SJSA1 (cell line): ENCODE results near the gene SATB2. TPM values are rescaled to one million over a fixed set of nuclear protein-coding genes. Genes with fewer than 3 reads are reported as not detected.

Experiments
- DNase-seq, 2 experiments: peaks; one replicate each; pipeline ENCODE4 v3.0.0-alpha.2; 2015 to 2020; ENCODE audit warnings: low spot score in 2 of 2, low read depth in 1 of 2
- H3K27ac ChIP-seq: fragments of 250-450 bp; sonication (Bioruptor Pico); 2 replicates; pipeline ENCODE4 v1.5.1; 2020; ENCODE audit warnings: mild to moderate bottlenecking, moderate library complexity
- H3K27me3 ChIP-seq: fragments of 250-450 bp; sonication (Bioruptor Pico); replicated peaks from 2 replicates; pipeline ENCODE4 v1.5.1; 2020; ENCODE audit warnings: mild to moderate bottlenecking, moderate library complexity
- H3K36me3 ChIP-seq: fragments of 250-450 bp; sonication (Bioruptor Pico); 2 replicates; pipeline ENCODE4 v1.5.1; 2020; ENCODE audit warnings: mild to moderate bottlenecking
- H3K4me1 ChIP-seq: fragments of 250-450 bp; sonication (Bioruptor Pico); replicated peaks from 2 replicates; pipeline ENCODE4 v1.6.1; 2021; ENCODE audit warnings: mild to moderate bottlenecking
- H3K4me3 ChIP-seq: fragments of 250-450 bp; sonication (Bioruptor Pico); 2 replicates; pipeline ENCODE4 v1.5.1; 2020; ENCODE audit warnings: mild to moderate bottlenecking
- H3K9me3 ChIP-seq: fragments of 250-450 bp; sonication (Bioruptor Pico); replicated peaks from 2 replicates; pipeline ENCODE4 v1.5.1; 2020; ENCODE audit warnings: mild to moderate bottlenecking
- total RNA-seq: library from RNA; depleted of rRNA; stranded (reverse); fragments of >200 nt; shearing (Covaris generic); gene quantifications from 2 replicates; pipeline ENCODE4 v1.2.3, GENCODE V29; 2014; rRNA removed

SATB2 gene
- total RNA-seq, result 4.9 and 11.0 TPM in 2 replicates

DNA sequence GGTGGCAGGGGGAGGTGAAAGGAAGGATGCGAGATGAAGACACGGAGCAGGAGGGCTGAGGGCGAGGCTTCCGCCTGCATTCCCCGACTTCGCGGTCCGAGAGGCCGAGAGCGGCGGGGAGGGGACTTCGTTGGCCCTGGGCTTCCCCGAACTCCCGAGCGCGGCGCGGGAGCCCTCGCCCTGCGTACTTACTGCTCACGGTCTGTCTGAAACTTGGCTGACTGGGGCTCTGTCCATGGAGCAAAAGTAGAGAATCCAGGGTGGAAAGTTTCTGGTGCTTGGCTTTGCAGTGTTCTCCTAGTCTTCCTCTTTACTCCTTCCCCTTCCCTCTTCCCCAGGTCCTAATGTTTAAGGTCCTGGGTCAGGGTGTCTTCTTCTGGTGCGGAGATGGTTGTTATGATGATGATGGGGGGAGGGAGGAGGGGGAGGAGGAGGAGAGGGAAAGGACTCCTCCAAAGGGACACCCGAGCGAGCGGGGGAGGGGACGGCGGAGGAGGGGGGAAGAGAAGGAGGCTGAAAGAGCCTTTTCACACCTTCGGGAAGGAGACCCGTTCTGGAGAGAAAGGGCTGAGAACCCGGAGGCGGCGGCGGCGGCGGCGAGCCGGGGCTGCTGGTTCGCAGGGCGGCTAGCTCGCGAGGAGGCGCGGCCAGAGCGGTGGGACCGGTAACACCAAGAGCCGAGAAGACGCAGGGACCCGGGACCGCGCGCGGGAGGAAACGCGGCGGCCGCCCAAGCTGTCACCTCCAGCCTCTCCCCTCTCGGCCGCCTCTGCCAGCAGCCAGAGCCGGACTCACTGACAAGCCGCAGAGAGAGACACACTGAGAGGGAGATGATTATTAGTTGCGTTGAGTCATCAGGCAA lies at the start of gene SATB2:
SATB2 (minus strand) TSS at position 793 of the 862 bp plus-strand sequence. CDS start 1,902 bp downstream, outside the sequence.
- Histone ChIP-seq H3K9me3 (no peaks in the 10 kb centered on the region), H3K4me1 (peaks cover 15% of the 10 kb centered on the region), H3K4me3 (peak within 1 kb of the TSS; percentile 80), H3K27ac (peak within 1 kb of the TSS; percentile 84), H3K27me3 (no peaks in the 10 kb centered on the region), H3K36me3 (peaks cover 13% of the 10 kb centered on the region)
- peak; percentile 66 to 72 for DNase-seq

DNA sequence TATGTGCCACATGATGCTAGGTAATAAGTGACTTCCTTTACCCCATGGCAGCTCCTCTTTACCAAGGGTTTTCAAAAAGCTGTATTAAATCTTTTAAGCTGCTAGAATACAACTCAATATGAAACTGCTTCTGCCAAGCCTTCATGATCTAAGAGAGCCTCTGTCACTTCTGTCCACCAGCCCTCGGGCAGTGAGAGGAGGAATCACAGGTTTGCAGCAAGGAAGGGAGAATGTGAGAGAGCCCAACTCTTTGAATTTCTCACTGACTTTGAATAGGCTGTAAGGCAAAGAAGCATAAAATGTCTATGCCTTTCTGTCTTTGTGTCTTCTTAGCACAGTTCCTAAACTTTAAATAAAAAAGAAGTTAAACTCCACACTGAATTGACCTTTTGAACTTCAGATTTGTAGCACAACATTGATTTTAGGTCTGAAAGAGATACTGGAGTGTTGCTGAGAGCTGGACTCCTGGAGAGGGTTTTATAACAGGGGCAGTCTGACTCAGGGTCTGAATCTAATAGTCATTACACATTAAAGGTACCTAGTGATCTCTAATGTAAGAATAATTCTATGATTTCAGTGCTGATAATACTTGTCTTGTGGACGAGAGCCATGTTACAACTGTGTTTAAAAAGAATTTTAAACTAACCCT lies 48.1 kb upstream of the SATB2 start:
- DNase-seq, result no peak
- no peak overlapping the region for H3K4me3 ChIP-seq
- no peaks in the 10 kb centered on the region for H3K36me3 ChIP-seq
- no peaks in the 10 kb centered on the region for H3K9me3 ChIP-seq
- H3K27me3 ChIP-seq, result 0 out of 2 replicates have a peak, but pooled peaks cover 2% of the 10 kb centered on the region
- H3K27ac ChIP-seq, result no peak overlapping the region
- no peaks in the 10 kb centered on the region for H3K4me1 ChIP-seq

DNA sequence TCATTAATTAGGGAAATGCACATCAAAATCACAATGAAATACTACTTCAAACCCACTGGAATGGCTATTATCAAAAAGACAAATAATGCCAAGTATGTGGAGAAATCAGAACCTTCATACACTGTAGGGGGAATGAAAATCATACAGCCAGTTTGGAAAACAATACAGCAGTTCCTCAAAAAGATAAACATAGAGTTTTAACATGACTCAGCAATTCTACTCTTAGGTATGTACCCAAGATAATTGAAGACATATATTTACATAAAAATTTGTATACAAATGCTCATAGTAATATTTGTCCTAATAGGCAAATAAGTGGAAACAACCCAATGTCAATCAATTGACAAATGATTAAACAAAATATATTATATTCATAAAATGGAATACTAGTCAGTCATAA lies 45.4 kb upstream of the SATB2 start:
- H3K36me3 ChIP-seq, result no peaks in the 10 kb centered on the region
- no peaks in the 10 kb centered on the region for H3K9me3 ChIP-seq
- no peaks in the 10 kb centered on the region for H3K4me1 ChIP-seq
- no peak for DNase-seq
- no peak overlapping the region for H3K27ac ChIP-seq
- H3K4me3 ChIP-seq, result no peak overlapping the region
- H3K27me3 ChIP-seq, result 0 out of 2 replicates have a peak, but pooled peaks cover 6% of the 10 kb centered on the region

DNA sequence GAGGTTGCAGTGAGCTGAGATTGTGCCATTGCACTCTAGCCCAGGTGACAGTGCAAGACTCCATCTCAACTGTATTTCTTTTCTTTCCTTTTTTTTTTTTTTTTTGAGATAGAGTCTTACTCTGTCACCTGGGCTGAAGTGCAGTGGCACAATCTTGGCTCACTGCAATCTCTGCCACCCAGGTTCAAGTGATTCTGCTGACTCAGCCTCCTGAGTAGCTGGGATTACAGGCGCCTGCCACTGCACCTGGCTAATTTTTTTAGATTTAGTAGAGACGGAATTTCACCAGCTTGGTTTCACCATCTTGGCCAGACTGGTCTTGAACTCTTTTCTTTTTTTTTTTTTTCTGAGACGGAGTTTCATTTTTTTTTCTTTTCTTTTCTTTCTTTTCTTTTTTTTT lies 41.3 kb upstream of the SATB2 start:
- no peak overlapping the region for H3K27ac ChIP-seq
- H3K4me1 ChIP-seq, result no peaks in the 10 kb centered on the region
- H3K9me3 ChIP-seq, result no peaks in the 10 kb centered on the region
- H3K4me3 ChIP-seq, result no peak overlapping the region
- DNase-seq, result no peak
- H3K36me3 ChIP-seq, result no peaks in the 10 kb centered on the region
- H3K27me3 ChIP-seq, result peaks cover 6% of the 10 kb centered on the region; the same call in 1 of the 2 replicates

GRCh38 chr2:199495147-199495546 lies 37.4 kb upstream of the SATB2 start:
- no peak for DNase-seq
- no peak overlapping the region for H3K27ac ChIP-seq
- no peaks in the 10 kb centered on the region; the same call in 1 of the 2 replicates for H3K27me3 ChIP-seq
- no peaks in the 10 kb centered on the region for H3K36me3 ChIP-seq
- no peaks in the 10 kb centered on the region for H3K9me3 ChIP-seq
- no peaks in the 10 kb centered on the region for H3K4me1 ChIP-seq
- H3K4me3 ChIP-seq, result no peak overlapping the region

- Histone ChIP-seq H3K36me3 (no peaks in the 10 kb centered on the region), H3K27ac (no peak overlapping the region), H3K4me1 (no peaks in the 10 kb centered on the region), H3K27me3 (no peaks in the 10 kb centered on the region; the same call in 1 of the 2 replicates), H3K9me3 (no peaks in the 10 kb centered on the region), H3K4me3 (no peak overlapping the region)
- DNase-seq, result no peak
Observed at GRCh38 chr2:199490049-199490448, 32.3 kb upstream of the SATB2 start.

GRCh38 chr2:199488772-199489400 lies 31.1 kb upstream of the SATB2 start:
- Histone ChIP-seq H3K36me3 (no peaks in the 10 kb centered on the region), H3K9me3 (no peaks in the 10 kb centered on the region), H3K4me1 (no peaks in the 10 kb centered on the region), H3K27ac (no peak overlapping the region), H3K27me3 (no peaks in the 10 kb centered on the region), H3K4me3 (no peak overlapping the region)
- peak; percentile 54 to 57 for DNase-seq

GRCh38 chr2:199485732-199486335 lies 28.1 kb upstream of the SATB2 start:
- Histone ChIP-seq H3K4me3 (no peak overlapping the region), H3K4me1 (no peaks in the 10 kb centered on the region), H3K27ac (no peak overlapping the region), H3K27me3 (no peaks in the 10 kb centered on the region; the same call in 1 of the 2 replicates), H3K36me3 (no peaks in the 10 kb centered on the region), H3K9me3 (no peaks in the 10 kb centered on the region)
- DNase-seq, result peak; percentile 45 to 74

DNA sequence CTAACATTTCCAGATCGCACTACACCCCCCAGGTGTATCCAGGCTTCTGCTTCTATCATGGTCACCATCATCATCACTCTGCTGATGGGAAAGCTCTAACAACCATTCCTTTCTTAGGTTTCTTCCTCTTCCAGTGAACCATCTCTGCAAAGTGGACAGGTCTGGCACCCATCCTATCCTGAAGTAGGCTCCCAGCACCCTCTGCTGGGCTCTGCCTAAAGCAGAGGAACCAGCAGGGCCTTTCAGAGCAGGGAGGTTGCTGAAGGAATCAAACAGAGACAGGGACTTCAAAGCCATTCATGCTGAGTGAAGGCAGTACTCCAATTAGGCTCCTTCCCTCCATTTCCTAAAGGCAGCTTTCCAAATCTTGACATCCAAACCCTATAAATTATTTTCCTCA lies 27.2 kb upstream of the SATB2 start:
- no peak for DNase-seq
- H3K9me3 ChIP-seq, result no peaks in the 10 kb centered on the region
- no peak overlapping the region for H3K27ac ChIP-seq
- H3K36me3 ChIP-seq, result no peaks in the 10 kb centered on the region
- H3K27me3 ChIP-seq, result no peaks in the 10 kb centered on the region; the same call in 1 of the 2 replicates
- H3K4me3 ChIP-seq, result no peak overlapping the region
- H3K4me1 ChIP-seq, result no peaks in the 10 kb centered on the region

- Histone ChIP-seq H3K9me3 (no peaks in the 10 kb centered on the region), H3K36me3 (no peaks in the 10 kb centered on the region), H3K27me3 (peaks cover 2% of the 10 kb centered on the region), H3K4me3 (no peak overlapping the region), H3K4me1 (no peaks in the 10 kb centered on the region), H3K27ac (no peak overlapping the region)
- DNase-seq, result no peak
Observed at GRCh38 chr2:199480966-199481365, 23.2 kb upstream of the SATB2 start.

- H3K4me1 ChIP-seq, result no peaks in the 10 kb centered on the region
- no peak overlapping the region for H3K27ac ChIP-seq
- DNase-seq, result no peak
- H3K4me3 ChIP-seq, result no peak overlapping the region
- H3K9me3 ChIP-seq, result no peaks in the 10 kb centered on the region
- peaks cover 16% of the 10 kb centered on the region for H3K27me3 ChIP-seq
- no peaks in the 10 kb centered on the region for H3K36me3 ChIP-seq
Observed at GRCh38 chr2:199477277-199477834, 19.6 kb upstream of the SATB2 start.

- no peak overlapping the region for H3K27ac ChIP-seq
- H3K9me3 ChIP-seq, result no peaks in the 10 kb centered on the region
- H3K4me1 ChIP-seq, result no peaks in the 10 kb centered on the region
- H3K4me3 ChIP-seq, result peak overlapping the region; percentile 5; the same call in 1 of the 2 replicates
- peaks cover 16% of the 10 kb centered on the region for H3K27me3 ChIP-seq
- peak; percentile 53 to 77 for DNase-seq
- no peaks in the 10 kb centered on the region for H3K36me3 ChIP-seq
Observed at GRCh38 chr2:199471443-199472057, 13.8 kb upstream of the SATB2 start.
